ENCODE data around the gene CD79A.

The CD79A gene

DNA sequence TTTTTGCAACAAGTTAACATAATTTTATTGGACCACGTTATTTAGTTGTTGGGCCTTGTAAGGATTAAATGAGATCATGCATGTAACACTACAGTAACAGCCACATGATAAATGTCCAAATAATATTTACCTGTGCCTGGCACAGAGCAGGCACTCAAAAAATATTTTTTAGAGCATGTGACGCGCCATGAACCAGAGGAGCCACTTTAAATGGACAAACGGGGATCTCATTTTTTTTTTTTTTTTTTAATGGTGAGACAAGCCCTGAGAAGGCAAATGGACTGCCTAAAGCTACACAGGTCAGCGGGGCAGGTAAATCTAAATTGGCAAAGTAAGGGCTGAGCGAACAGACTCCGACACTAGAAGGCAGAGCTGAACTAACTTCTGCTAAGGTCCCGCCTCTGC, 17.9 kb upstream of the CD79A start:
- H3K4me3 Mint-ChIP-seq, result peak overlapping the region; percentile 94
- no peak for DNase-seq
- H3K4me1 Mint-ChIP-seq, result peaks cover 43% of the 10 kb centered on the region
- ATAC-seq, result no peak
- peaks cover 39% of the 10 kb centered on the region for H3K36me3 Mint-ChIP-seq (ENCODE audit: low read depth)
- peak overlapping the region; percentile 99 for H3K27ac Mint-ChIP-seq
- H3K27me3 Mint-ChIP-seq, result no peaks in the 10 kb centered on the region
- no peaks in the 10 kb centered on the region for H3K9me3 Mint-ChIP-seq

- Mint-ChIP-seq H3K36me3 (ENCODE audit: low read depth) (peaks cover 45% of the 10 kb centered on the region), H3K27ac (peak within 1 kb of the TSS; percentile 99), H3K9me3 (no peaks in the 10 kb centered on the region), H3K4me1 (peaks cover 49% of the 10 kb centered on the region), H3K4me3 (peak within 1 kb of the TSS; percentile 94), H3K27me3 (no peaks in the 10 kb centered on the region)
- ATAC-seq (peak; percentile 83), DNase-seq (peak; percentile 99)
Measured at GRCh38 chr19:41859618-41860418, 17.3 kb upstream of the CD79A start, which contains the start of gene RPS19. Gene RPS19 (plus strand): TSS chr19:41860255. CDS start chr19:41860775, 520 bp downstream.

DNA sequence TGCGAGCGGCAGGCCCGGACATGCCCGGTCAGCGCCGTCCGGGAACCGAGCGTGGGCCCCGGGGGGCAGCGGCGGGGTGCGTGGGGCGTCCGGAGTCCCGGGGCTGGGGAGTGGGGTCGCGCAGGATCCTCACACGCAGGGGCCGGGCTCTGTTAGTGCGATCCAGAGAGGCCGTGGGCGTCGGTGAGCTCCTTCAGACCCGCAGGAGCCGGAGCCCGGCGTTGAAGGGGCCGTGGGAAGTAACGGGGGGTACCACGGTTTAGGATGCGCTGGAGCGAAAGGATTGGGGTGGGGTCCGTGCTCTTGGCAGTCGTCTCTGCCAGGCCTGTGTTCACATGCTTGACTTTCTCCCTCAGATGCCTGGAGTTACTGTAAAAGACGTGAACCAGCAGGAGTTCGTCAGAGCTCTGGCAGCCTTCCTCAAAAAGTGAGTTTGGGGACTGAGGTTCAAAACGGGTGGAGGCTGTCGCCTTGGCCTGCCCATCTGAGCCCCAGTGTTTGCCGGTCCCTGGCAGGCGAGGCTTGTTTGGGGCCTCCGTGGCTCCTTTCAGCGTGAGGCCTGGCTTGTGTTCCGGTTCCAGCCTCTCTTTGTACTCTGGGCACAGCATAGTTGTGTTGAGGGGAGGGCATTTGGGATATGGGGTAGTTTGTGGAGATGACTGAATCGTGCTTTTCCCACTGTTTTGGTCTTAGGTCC, 16.5 kb upstream of the CD79A start:
- Mint-ChIP-seq H3K27ac (peak overlapping the region; percentile 98), H3K4me3 (peak overlapping the region; percentile 94), H3K27me3 (no peaks in the 10 kb centered on the region), H3K36me3 (ENCODE audit: low read depth) (peaks cover 52% of the 10 kb centered on the region), H3K9me3 (no peaks in the 10 kb centered on the region), H3K4me1 (peaks cover 57% of the 10 kb centered on the region)
- ATAC-seq (no peak), DNase-seq (no peak)

DNA sequence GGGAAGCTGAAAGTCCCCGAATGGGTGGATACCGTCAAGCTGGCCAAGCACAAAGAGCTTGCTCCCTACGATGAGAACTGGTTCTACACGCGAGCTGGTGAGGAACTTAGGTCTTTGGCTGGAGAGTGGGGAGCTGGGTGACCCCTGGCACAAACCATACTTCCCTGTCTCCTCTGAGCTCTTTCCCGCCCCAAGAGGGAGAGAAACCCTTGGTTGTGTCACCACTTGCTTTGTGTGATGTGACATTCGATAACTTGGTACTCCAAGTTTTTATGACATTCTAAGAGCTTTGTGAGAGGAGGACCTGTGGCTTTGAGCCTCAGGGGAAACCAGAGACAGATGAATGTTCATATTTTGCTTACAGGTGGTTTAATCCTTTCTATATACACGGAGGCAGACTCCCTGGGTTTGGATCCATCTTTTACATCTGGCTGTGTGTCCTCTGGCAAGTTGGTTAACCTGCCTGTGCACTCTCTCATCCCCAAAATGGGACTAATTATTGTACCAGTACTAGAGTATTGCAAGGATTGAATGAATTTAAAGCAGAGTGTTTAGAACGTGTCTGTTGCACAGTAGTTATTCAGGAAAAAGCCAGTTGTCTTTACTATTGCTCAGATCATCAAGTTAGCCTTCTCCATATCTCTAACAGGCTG, 15.8 kb upstream of the CD79A start:
- H3K4me3 Mint-ChIP-seq, result peak overlapping the region; percentile 94
- no peaks in the 10 kb centered on the region for H3K27me3 Mint-ChIP-seq
- H3K4me1 Mint-ChIP-seq, result peaks cover 62% of the 10 kb centered on the region
- no peaks in the 10 kb centered on the region for H3K9me3 Mint-ChIP-seq
- DNase-seq (no peak), ATAC-seq (no peak)
- peak overlapping the region; percentile 98 for H3K27ac Mint-ChIP-seq
- H3K36me3 Mint-ChIP-seq (ENCODE audit: low read depth), result peaks cover 56% of the 10 kb centered on the region

DNA sequence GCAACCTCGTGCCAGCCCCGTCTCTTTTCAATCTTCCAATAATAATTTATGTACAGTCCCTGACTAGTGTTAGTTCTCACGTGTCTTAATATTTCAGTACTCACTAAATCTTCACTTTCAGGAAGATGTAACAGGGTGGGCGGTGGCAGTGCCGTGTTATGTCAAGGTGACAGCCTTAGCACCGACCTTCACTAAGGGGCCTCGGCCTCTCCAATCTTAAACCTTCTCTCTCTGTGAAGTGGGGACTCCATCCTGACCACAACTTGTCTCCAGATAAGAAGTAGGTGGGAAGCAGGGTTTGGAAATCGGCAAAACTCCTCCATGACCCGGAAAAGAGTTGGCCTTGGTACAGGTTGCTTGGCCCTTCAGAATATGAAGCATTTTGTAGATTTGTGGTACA, 15.2 kb upstream of the CD79A start:
- no peaks in the 10 kb centered on the region for H3K27me3 Mint-ChIP-seq
- ATAC-seq, result no peak
- peak overlapping the region; percentile 94 for H3K4me3 Mint-ChIP-seq
- peaks cover 59% of the 10 kb centered on the region for H3K36me3 Mint-ChIP-seq (ENCODE audit: low read depth)
- DNase-seq, result no peak
- no peaks in the 10 kb centered on the region for H3K9me3 Mint-ChIP-seq
- peaks cover 68% of the 10 kb centered on the region for H3K4me1 Mint-ChIP-seq
- peak overlapping the region; percentile 98 for H3K27ac Mint-ChIP-seq

DNA sequence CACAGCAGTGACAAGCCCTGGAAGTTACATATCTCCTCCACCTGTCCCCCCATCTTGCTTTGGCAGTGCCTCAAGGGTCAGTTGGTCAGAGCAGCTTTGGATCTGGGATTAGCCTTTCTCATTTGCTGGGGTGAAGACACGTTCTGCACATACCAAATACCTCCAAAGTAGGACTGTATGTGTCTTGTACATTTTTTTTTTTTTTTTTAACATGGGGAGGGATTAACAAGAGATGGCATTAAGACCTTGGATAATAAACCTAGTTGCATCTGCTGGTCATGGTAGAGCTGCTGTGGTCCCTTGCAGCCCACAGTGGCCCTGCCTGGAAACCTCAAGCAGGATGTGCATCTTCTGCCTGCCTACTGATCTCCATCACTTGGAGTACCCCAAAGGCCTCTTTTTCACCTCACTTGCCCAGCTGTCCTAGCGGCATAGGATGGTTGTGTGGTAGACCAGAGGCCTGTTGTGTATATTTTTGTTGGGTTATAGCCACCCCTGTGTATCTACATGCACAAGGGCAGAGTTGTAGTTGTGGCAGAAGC, 14.6 kb upstream of the CD79A start:
- ATAC-seq (no peak), DNase-seq (no peak)
- H3K27ac Mint-ChIP-seq, result peak overlapping the region; percentile 98
- peaks cover 59% of the 10 kb centered on the region for H3K36me3 Mint-ChIP-seq (ENCODE audit: low read depth)
- no peaks in the 10 kb centered on the region for H3K27me3 Mint-ChIP-seq
- H3K9me3 Mint-ChIP-seq, result no peaks in the 10 kb centered on the region
- peaks cover 73% of the 10 kb centered on the region for H3K4me1 Mint-ChIP-seq
- peak overlapping the region; percentile 94 for H3K4me3 Mint-ChIP-seq

- peaks cover 82% of the 10 kb centered on the region for H3K4me1 Mint-ChIP-seq
- no peak for ATAC-seq
Measured at GRCh38 chr19:41863209-41863931, 13.7 kb upstream of the CD79A start.

DNA sequence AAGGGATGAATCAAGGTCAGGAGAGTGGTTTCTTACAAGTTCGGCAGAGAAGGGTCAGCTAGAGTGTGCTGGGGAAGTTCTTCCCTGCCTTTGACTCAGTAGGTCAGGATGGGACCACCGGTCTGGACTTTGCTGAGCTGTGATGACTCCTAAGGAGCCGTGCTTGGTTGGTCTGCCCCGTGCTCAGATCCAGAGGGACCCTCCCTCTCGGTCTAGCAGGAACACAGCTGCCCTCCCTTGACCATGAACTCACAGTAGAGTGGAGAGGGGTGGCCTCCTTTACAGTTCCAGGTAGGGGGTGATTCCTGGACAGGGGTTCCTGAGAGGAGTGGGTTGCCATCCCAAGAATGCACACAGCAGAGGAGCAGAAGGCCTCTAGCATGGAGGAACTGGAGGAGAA, 12.7 kb upstream of the CD79A start:
- Mint-ChIP-seq H3K4me1 (peaks cover 87% of the 10 kb centered on the region), H3K27ac (peak overlapping the region; percentile 98), H3K9me3 (no peaks in the 10 kb centered on the region), H3K36me3 (ENCODE audit: low read depth) (peaks cover 73% of the 10 kb centered on the region), H3K4me3 (peak overlapping the region; percentile 94), H3K27me3 (no peaks in the 10 kb centered on the region)
- ATAC-seq (no peak), DNase-seq (no peak)

More at GRCh38 chr19:41863209-41863931, 13.7 kb upstream of the CD79A start:
- Mint-ChIP-seq H3K27ac (peak overlapping the region; percentile 98), H3K36me3 (ENCODE audit: low read depth) (peaks cover 66% of the 10 kb centered on the region), H3K27me3 (no peaks in the 10 kb centered on the region), H3K4me3 (peak overlapping the region; percentile 94), H3K9me3 (no peaks in the 10 kb centered on the region)
- no peak for DNase-seq

DNA sequence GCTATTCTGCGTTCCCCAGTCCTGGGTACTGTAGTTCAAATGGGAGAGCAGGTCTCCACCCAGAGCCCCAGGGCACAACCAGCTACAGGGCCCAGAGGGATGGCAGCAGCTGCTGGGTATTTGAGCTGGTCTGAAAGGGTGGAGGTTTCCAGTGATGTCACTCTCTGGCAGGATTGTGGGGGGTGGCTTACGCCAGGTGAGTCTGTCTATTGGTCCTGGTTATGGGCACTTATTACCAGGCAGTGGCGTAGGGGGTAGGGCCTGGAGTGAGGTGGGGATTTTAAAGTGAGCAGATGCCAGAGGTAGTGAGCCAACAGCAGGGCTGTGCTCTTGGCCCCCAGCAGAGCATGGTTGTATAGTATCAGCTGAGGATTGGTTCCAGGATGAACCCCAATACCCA, 10.8 kb upstream of the CD79A start:
- DNase-seq, result peak; percentile 20
- H3K4me1 Mint-ChIP-seq, result peaks cover 96% of the 10 kb centered on the region
- no peaks in the 10 kb centered on the region for H3K27me3 Mint-ChIP-seq
- peak overlapping the region; percentile 64 for H3K4me3 Mint-ChIP-seq
- H3K36me3 Mint-ChIP-seq (ENCODE audit: low read depth), result peaks cover 82% of the 10 kb centered on the region
- peak overlapping the region; percentile 91 for H3K27ac Mint-ChIP-seq
- peak; percentile 8 for ATAC-seq
- H3K9me3 Mint-ChIP-seq, result no peaks in the 10 kb centered on the region

DNA sequence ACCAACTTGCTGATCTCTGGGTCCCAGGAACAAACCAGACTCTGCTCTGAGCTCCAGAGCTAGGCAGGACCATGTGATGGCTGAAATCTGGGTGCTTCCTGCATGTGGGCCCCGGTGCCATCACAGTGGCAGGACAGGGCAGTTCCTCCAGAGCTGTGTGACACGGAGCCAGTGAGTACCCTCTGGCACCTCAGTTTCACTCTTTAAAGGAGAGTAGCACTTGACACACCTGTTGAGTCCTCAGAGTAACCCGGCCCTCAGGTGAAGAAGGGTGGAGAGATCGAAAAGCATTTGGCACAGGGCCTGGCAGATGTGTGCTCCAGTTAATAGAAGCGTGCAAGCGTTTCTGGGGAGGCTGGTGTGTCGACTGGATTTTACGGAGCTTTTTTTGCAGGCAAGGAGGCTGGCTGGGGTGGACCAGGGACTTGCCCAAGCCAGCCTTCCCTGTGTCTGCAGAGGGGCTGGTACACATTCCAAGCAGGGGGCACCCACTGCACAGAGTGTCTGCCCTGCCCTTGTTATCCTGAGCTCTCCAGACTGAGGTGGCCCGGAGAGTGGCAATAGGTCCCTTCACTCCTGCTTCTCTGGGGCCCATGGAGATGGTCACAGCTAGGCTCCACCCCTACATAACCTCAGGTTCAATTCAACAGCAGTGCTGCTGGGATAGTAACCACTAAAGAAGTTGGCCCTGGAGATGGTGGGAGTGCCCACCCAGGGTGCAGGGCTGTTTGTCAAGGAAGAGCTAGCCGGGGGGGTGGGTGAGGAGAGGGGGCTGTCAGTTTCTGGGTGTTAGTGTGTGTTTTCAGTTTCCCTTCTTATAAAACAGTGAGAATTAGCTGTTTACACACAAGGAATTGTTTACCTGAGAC, 8.7 kb upstream of the CD79A start:
- ATAC-seq (no peak), DNase-seq (no peak)
- Mint-ChIP-seq H3K4me1 (peaks cover 96% of the 10 kb centered on the region), H3K9me3 (no peaks in the 10 kb centered on the region), H3K27me3 (no peaks in the 10 kb centered on the region), H3K36me3 (ENCODE audit: low read depth) (peaks cover 70% of the 10 kb centered on the region), H3K27ac (peak overlapping the region; percentile 86), H3K4me3 (peak overlapping the region; percentile 64)

DNA sequence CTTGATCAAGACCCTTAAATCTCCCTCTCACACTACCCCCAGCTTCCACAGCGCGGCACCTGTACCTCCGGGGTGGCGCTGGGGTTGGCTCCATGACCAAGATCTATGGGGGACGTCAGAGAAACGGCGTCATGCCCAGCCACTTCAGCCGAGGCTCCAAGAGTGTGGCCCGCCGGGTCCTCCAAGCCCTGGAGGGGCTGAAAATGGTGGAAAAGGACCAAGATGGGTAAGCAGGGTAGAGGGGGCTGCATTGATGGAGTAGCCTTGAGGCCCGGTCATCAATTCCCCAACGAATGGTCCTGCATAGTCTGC, 8.1 kb upstream of the CD79A start:
- Mint-ChIP-seq H3K4me3 (peak overlapping the region; percentile 32), H3K9me3 (no peaks in the 10 kb centered on the region), H3K27me3 (no peaks in the 10 kb centered on the region), H3K27ac (peak overlapping the region; percentile 86), H3K4me1 (peaks cover 97% of the 10 kb centered on the region), H3K36me3 (ENCODE audit: low read depth) (peaks cover 65% of the 10 kb centered on the region)
- no peak for ATAC-seq
- DNase-seq, result no peak

- Mint-ChIP-seq H3K4me3 (peak overlapping the region; percentile 38), H3K36me3 (ENCODE audit: low read depth) (peaks cover 60% of the 10 kb centered on the region), H3K4me1 (peaks cover 95% of the 10 kb centered on the region), H3K9me3 (no peaks in the 10 kb centered on the region), H3K27me3 (no peaks in the 10 kb centered on the region), H3K27ac (peak overlapping the region; percentile 87)
- ATAC-seq, result no peak
- DNase-seq, result no peak
Measured at GRCh38 chr19:41869374-41869955, 7.6 kb upstream of the CD79A start.

DNA sequence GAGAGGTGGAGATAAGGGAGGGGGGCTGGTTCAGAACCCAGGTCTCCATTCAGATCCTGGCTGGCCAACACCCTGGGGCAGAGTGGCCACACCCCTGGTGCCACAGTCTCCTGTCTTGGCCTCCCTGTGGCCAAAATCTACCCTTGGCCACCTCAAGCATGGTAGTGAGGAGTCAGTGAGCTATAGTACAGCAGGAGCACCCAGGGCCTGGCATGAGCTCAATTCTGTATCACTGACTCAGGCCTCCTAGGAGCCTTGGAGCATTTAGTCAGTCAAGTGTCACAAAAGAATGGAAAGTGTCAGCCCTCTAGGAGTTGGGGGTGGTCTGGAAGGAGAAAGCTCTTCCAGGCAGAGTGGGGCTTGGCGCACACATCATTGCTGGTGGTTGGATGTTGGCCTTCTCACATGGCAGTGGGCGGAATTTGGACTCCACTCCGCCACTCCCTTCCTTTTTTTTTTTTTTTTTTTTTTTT, 6.6 kb upstream of the CD79A start:
- peaks cover 95% of the 10 kb centered on the region for H3K4me1 Mint-ChIP-seq
- H3K4me3 Mint-ChIP-seq, result peak overlapping the region; percentile 51

More for the DNA sequence above, 6.6 kb upstream of the CD79A start:
- Mint-ChIP-seq H3K27ac (peak overlapping the region; percentile 87), H3K9me3 (no peaks in the 10 kb centered on the region), H3K36me3 (ENCODE audit: low read depth) (peaks cover 50% of the 10 kb centered on the region), H3K27me3 (no peaks in the 10 kb centered on the region)
- ATAC-seq (peak; percentile 23), DNase-seq (no peak)

All from activated naive CD8-positive, alpha-beta T cell treated with anti-CD3 and anti-CD28 coated beads, Interleukin-2, amount 50 U/mL, for 24 hours (primary cell).